K562 (cell line): ENCODE measurements around the gene TDRD10. TPM values are rescaled to one million over a fixed set of nuclear protein-coding genes. Genes with fewer than 3 reads are reported as not detected.

ENCODE experiments used
- ADNP ChIP-seq: fragments of 200-800 bp; sonication (Bioruptor generic); IDR thresholded peaks from 2 replicates; pipeline ENCODE4 v1.6.1; 2016; ENCODE audit warnings: missing genetic modification characterization, missing compliant biosample characterization
- CBFA2T3 ChIP-seq: fragments of 450-650 bp; IDR thresholded peaks from 2 replicates; pipeline ENCODE4 v1.6.1; 2017
- GATAD2B ChIP-seq: fragments of 450-650 bp; IDR thresholded peaks from 2 replicates; pipeline ENCODE4 v1.6.1; 2017; ENCODE audit warnings: mild to moderate bottlenecking, borderline replicate concordance
- HDAC6 ChIP-seq: IDR thresholded peaks from 2 replicates; pipeline ENCODE4 v1.6.1; 2012; ENCODE audit warnings: low read depth, mild to moderate bottlenecking, control low read depth, inconsistent platforms, low read length, moderate library complexity
- MIER1 ChIP-seq: fragments of 450-650 bp; IDR thresholded peaks from 2 replicates; pipeline ENCODE4 v1.6.1; 2016; ENCODE audit warnings: antibody characterized with exemption, mild to moderate bottlenecking, low read depth
- MTA3 ChIP-seq: fragments of 450-650 bp; formaldehyde crosslinking; IDR thresholded peaks from 2 replicates; pipeline ENCODE4 v1.6.1; 2017; ENCODE audit warnings: mild to moderate bottlenecking, borderline replicate concordance
- PCBP1 ChIP-seq: fragments of 200-400 bp; formaldehyde crosslinking; IDR thresholded peaks from 2 replicates; pipeline ENCODE4 v1.6.1; 2018; ENCODE audit warnings: mild to moderate bottlenecking, low read depth, low read length; ENCODE audit not compliant: poor library complexity, severe bottlenecking
- ZBTB11 ChIP-seq, 3 experiments: fragments of 200-800 bp in 1 of 3; fragments of 250-450 bp in 1 of 3; fragments of 450-650 bp in 1 of 3; sonication (Bioruptor Pico) in 1 of 3; sonication (Bioruptor generic) in 1 of 3; formaldehyde crosslinking in 1 of 3; IDR thresholded peaks; 2 replicates each; pipeline versions ENCODE4 v1.6.1 to v1.8.0; 2016 to 2022; ENCODE audit warnings: mild to moderate bottlenecking in 2 of 3, missing genetic modification characterization in 2 of 3, missing compliant biosample characterization in 1 of 3, moderate library complexity in 1 of 3
- ZBTB33 ChIP-seq: sonication (generic); formaldehyde crosslinking; IDR thresholded peaks from 2 replicates; pipeline ENCODE4 v1.8.1; 2023; ENCODE audit warnings: mild to moderate bottlenecking, missing genetic modification reagents
- ZBTB9 ChIP-seq: fragments of 450-650 bp; formaldehyde crosslinking; IDR thresholded peaks from 2 replicates; pipeline ENCODE4 v1.4.0; 2020; ENCODE audit warnings: mild to moderate bottlenecking, moderate library complexity
- ZNF134 ChIP-seq: fragments of 250-450 bp; sonication (Bioruptor Pico); conservative IDR thresholded peaks from 2 replicates; pipeline ENCODE4 v1.4.0; 2020
- ZNF143 ChIP-seq: sonication (generic); formaldehyde crosslinking; IDR thresholded peaks from 2 replicates; pipeline ENCODE4 v1.9.0; 2022; ENCODE audit warnings: mild to moderate bottlenecking, missing genetic modification reagents
- ZNF184 ChIP-seq: sonication (generic); formaldehyde crosslinking; IDR thresholded peaks from 2 replicates; pipeline ENCODE4 v1.5.0; 2020; ENCODE audit warnings: missing genetic modification reagents
- ZNF212 ChIP-seq: fragments of 450-650 bp; formaldehyde crosslinking; IDR thresholded peaks from 2 replicates; pipeline ENCODE4 v1.4.0; 2020; ENCODE audit warnings: mild to moderate bottlenecking
- ZNF584 ChIP-seq: fragments of 200-800 bp; sonication (Bioruptor generic); IDR thresholded peaks from 2 replicates; pipeline ENCODE4 v1.6.1; 2016; ENCODE audit warnings: low read depth, mild to moderate bottlenecking, missing genetic modification characterization, missing compliant biosample characterization
- polyA plus RNA-seq, 8 experiments: library from polyadenylated mRNA; depleted of rRNA in 4 of 8; stranded (reverse) in 5 of 8; unstranded in 3 of 8; fragments of >200 nt; fragmentation: Nextera tagmentation in 2 of 8; fragmentation: Illumina TruSeq in 1 of 8; extraction: Ambion mirVana in 2 of 8; extraction: Trizol in 1 of 8; gene quantifications; 2 replicates each; pipeline versions ENCODE4 v1.2.1 to v1.2.3, GENCODE V29; 2011 to 2014; ENCODE audit warnings: inconsistent platforms in 1 of 8, missing spikeins in 1 of 8
- total RNA-seq, 7 experiments: library from RNA; depleted of rRNA in 6 of 7; stranded (reverse); fragments of >200 nt in 6 of 7; fragmentation: Illumina TruSeq in 2 of 7; extraction: Trizol in 2 of 7; gene quantifications; 2 replicates each; pipeline versions ENCODE4 v1.2.1 to v1.2.3, GENCODE V29; 2011 to 2021; ENCODE audit warnings: low replicate concordance in 1 of 7
- TF ChIP-seq, protein P1 (sequence below): sonication (generic); formaldehyde crosslinking; IDR thresholded peaks from 2 replicates; pipeline ENCODE4 v1.8.1; 2023; ENCODE audit warnings: missing genetic modification reagents, mild to moderate bottlenecking, borderline replicate concordance
- TF ChIP-seq, protein P2 (sequence below): sonication (generic); formaldehyde crosslinking; IDR thresholded peaks from 2 replicates; pipeline ENCODE4 v1.8.0; 2022; ENCODE audit warnings: mild to moderate bottlenecking, missing genetic modification reagents

Gene TDRD10
- total and polyA plus RNA-seq, 9 of the 15 experiments (the other 6 are each of a cell fraction or from before 2014, with no cell fraction given): not detected

GRCh38 chr1:154490317-154490716 is 11.7 kb upstream of the TDRD10 start (continued):
- TF ChIP-seq ZBTB11 (CRISPR knock-in tag; IDR thresholded peaks at IDR 0.05) (no peak), PCBP1 (no peak), ZNF134 (no peak), CBFA2T3 (peak; percentile 87), ADNP (no peak), MTA3 (no peak), GATAD2B (no peak), ZNF184 (CRISPR knock-in tag) (no peak), ZNF212 (CRISPR knock-in tag) (no peak), ZBTB33 (CRISPR knock-in tag) (no peak), ZNF584 (CRISPR knock-in tag) (no peak), MIER1 (no peak), HDAC6 (no peak), ZBTB9 (CRISPR knock-in tag) (no peak), ZNF143 (no peak)
- TF ChIP-seq, protein P1, sequence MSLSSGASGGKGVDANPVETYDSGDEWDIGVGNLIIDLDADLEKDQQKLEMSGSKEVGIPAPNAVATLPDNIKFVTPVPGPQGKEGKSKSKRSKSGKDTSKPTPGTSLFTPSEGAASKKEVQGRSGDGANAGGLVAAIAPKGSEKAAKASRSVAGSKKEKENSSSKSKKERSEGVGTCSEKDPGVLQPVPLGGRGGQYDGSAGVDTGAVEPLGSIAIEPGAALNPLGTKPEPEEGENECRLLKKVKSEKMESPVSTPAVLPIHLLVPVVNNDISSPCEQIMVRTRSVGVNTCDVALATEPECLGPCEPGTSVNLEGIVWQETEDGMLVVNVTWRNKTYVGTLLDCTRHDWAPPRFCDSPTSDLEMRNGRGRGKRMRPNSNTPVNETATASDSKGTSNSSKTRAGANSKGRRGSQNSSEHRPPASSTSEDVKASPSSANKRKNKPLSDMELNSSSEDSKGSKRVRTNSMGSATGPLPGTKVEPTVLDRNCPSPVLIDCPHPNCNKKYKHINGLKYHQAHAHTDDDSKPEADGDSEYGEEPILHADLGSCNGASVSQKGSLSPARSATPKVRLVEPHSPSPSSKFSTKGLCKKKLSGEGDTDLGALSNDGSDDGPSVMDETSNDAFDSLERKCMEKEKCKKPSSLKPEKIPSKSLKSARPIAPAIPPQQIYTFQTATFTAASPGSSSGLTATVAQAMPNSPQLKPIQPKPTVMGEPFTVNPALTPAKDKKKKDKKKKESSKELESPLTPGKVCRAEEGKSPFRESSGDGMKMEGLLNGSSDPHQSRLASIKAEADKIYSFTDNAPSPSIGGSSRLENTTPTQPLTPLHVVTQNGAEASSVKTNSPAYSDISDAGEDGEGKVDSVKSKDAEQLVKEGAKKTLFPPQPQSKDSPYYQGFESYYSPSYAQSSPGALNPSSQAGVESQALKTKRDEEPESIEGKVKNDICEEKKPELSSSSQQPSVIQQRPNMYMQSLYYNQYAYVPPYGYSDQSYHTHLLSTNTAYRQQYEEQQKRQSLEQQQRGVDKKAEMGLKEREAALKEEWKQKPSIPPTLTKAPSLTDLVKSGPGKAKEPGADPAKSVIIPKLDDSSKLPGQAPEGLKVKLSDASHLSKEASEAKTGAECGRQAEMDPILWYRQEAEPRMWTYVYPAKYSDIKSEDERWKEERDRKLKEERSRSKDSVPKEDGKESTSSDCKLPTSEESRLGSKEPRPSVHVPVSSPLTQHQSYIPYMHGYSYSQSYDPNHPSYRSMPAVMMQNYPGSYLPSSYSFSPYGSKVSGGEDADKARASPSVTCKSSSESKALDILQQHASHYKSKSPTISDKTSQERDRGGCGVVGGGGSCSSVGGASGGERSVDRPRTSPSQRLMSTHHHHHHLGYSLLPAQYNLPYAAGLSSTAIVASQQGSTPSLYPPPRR (CRISPR knock-in tag): no peak
- TF ChIP-seq, protein P2, sequence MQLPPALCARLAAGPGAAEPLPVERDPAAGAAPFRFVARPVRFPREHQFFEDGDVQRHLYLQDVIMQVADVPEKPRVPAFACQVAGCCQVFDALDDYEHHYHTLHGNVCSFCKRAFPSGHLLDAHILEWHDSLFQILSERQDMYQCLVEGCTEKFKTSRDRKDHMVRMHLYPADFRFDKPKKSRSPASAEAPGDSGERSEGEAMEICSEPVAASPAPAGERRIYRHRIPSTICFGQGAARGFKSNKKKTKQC (CRISPR knock-in tag): no peak
